ENCODE data around the gene PLEKHN1. TPM values are rescaled to one million over a fixed set of nuclear protein-coding genes. Genes with fewer than 3 reads are reported as not detected.
"Not testable (repeated sequence)": the region's sequence is repeated elsewhere in the genome, so short reads cannot be mapped to it uniquely, and the experiment has no call there.

Gene PLEKHN1
- total RNA-seq, 1 donor from 2014 or later, result 6.4 TPM

DNA sequence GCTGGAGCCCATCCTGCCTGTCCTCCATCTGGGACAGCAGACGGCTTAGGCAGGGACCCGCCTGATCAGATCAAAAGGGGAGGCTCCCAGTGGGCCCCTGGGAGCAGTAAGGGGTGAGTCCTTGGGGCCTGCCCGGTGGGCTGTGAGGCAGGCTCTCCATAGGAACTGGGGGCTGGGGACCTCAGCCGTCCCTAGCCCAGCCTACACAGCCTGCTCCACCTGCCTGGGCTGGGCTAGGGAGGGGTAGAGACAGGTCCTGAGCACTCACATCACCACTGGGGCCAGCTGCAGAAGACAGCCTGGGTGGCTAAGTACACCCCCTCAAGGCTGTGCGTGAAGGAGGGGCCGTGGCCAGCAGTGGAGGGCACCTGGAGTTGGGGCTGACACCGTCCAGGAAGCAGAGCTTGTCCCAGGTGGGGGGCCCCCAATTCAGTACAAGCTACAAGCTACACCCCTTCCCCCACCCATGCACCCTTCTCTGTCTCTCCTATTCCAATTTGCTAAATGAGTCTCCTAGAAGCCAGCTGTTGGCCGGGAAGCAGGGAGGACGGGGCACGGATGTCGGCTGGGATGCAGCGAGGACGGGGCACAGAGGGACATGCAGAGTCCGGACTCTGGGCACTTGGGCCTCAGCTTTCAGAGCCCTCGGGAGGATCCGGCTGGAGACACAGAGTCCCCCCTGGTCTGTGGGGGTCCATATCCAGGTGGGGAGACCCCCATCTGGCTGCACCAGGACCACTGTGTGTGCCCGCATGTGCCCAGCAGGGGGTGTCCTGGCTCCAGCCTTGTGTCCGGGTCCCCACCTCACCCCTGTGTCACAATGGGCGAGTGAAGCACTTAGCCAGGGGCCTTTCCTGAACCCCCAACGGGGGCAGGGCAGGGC is 48.8 kb downstream of the PLEKHN1 start:
- H3K4me3 Mint-ChIP-seq, result no peak overlapping the region
- no peaks in the 10 kb centered on the region for H3K36me3 Mint-ChIP-seq
- no peaks in the 10 kb centered on the region for H3K27me3 Mint-ChIP-seq
- H3K27ac Mint-ChIP-seq, result no peak overlapping the region
- peaks cover 19% of the 10 kb centered on the region for H3K4me1 Mint-ChIP-seq (ENCODE audit: unreplicated experiment)
- no peaks in the 10 kb centered on the region for H3K9me3 Mint-ChIP-seq
- no peak for DNase-seq (ENCODE audit: extremely low spot score, unreplicated experiment)
- TF ChIP-seq CTCF (conservative IDR thresholded peaks at IDR 0.05), result peak; percentile 61

GRCh38 chr1:1017397-1018320 is 51.4 kb downstream of the PLEKHN1 start:
- Mint-ChIP-seq H3K4me3 (peak overlapping the region; percentile 19), H3K27ac (peak overlapping the region; percentile 15), H3K4me1 (ENCODE audit: unreplicated experiment) (peaks cover 22% of the 10 kb centered on the region)
- not testable (repeated sequence) for H3K36me3 Mint-ChIP-seq; H3K9me3 Mint-ChIP-seq; H3K27me3 Mint-ChIP-seq; DNase-seq (ENCODE audit: extremely low spot score, unreplicated experiment)

GRCh38 chr1:1018321-1018685 is 52.0 kb downstream of the PLEKHN1 start:
- H3K4me1 Mint-ChIP-seq (ENCODE audit: unreplicated experiment), result peaks cover 23% of the 10 kb centered on the region
- H3K27ac Mint-ChIP-seq; H3K27me3 Mint-ChIP-seq; DNase-seq (ENCODE audit: extremely low spot score, unreplicated experiment); H3K9me3 Mint-ChIP-seq; H3K36me3 Mint-ChIP-seq: not testable (repeated sequence)
- peak overlapping the region; percentile 19 for H3K4me3 Mint-ChIP-seq

DNA sequence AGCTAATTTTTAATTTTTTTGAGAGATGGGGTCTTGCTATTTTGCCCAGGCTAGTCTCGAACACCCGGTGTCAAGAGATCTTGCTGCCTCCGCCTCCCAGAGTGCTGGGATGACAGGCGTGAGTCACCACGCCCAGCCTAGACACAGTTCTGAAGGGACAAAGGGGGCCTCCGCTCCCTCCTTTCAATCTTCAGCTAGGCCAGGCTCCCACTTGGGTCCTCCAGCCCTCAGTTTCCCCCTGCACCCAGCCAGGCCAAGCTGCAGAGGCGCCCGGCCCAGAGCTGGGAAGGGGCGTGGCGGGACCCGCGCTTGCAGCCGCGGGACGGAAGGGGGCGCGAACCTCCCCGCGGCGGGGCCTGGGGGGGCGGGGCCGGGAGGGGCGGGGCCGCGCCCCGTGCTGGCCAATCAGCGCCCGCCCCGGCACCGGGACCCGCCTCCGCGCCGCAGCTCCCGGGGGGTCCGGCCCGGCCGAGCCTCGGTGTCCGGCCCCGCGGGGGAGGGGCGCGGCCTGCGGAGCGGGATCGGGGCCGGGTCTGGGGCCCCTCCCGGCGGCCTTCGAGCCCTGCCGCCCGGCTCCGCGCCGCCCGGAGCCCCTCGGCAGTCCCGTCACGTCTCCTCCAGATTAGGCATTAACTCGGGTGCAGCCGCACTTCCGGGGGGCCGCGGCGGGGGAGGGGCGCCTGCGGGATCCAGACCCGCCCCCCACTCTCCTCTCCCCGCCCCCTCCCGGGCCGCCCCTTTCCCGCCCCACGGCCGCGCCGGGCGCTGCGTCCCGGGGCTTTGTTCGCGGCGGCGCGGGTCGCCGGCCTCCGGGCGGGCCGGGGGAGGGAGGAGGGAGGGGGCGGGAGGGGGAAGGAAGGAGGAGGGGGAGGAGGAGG is 53.1 kb downstream of the PLEKHN1 start:
- H3K27me3 Mint-ChIP-seq, result no peaks in the 10 kb centered on the region
- TF ChIP-seq CTCF (conservative IDR thresholded peaks at IDR 0.05), result peak; percentile 66

GRCh38 chr1:1020000-1020404 is 53.7 kb downstream of the PLEKHN1 start, which contains the start of gene AGRN:
Gene AGRN (plus strand): TSS chr1:1020120. CDS start chr1:1020173, 53 bp downstream.
- H3K36me3 Mint-ChIP-seq, result no peaks in the 10 kb centered on the region
- H3K27ac Mint-ChIP-seq, result peak within 1 kb of the TSS; percentile 69
- TF ChIP-seq CTCF (conservative IDR thresholded peaks at IDR 0.05), result no peak
- no peaks in the 10 kb centered on the region for H3K27me3 Mint-ChIP-seq
- DNase-seq (ENCODE audit: extremely low spot score, unreplicated experiment), result no peak
- H3K4me3 Mint-ChIP-seq, result peak within 1 kb of the TSS; percentile 80
- peaks cover 15% of the 10 kb centered on the region for H3K4me1 Mint-ChIP-seq (ENCODE audit: unreplicated experiment)
- no peaks in the 10 kb centered on the region for H3K9me3 Mint-ChIP-seq

More for the DNA sequence above, 53.1 kb downstream of the PLEKHN1 start:
- Mint-ChIP-seq H3K27ac (no peak overlapping the region), H3K4me3 (peak overlapping the region; percentile 71), H3K36me3 (no peaks in the 10 kb centered on the region), H3K4me1 (ENCODE audit: unreplicated experiment) (peaks cover 15% of the 10 kb centered on the region), H3K9me3 (no peaks in the 10 kb centered on the region)
- DNase-seq (ENCODE audit: extremely low spot score, unreplicated experiment), result peak; percentile 92
